ENCODE data around the gene CD300A. TPM values are rescaled to one million over a fixed set of nuclear protein-coding genes. Genes with fewer than 3 reads are reported as not detected.

The CD300A gene
- total and polyA plus RNA-seq, 4 donors, result 2.2 to 11.5 (median 8.0) TPM

DNA sequence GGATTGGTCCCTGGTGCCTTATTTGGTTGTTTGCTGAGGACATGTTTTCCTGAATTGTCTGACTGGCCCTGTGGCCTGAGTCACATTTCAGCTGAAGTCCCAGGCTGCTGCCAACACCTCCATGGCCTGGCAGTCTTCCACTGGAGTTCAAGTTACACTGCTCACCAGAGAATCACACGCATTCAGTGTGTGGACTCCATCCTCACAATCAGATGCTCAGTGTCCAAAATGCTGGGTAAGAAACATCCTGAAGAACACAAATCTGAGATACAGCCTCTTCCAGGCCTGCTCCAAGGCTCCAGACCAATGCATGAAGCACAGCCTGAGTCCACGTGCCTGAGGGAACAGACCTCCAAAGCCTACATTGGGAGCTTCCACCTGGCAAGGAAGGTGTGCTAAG is 45.6 kb downstream of the CD300A start:
- Histone ChIP-seq H3K36me3 (ENCODE audit: control insufficient read depth in 4 of 4, insufficient read depth in 3 of 4, low read depth in 1 of 4, low read length in 3 of 4) (no peaks in the 10 kb centered on the region), H3K27me3 (ENCODE audit: control insufficient read depth in 4 of 4, insufficient read depth in 4 of 4, low read length in 3 of 4) (no peaks in the 10 kb centered on the region), H3K27ac (ENCODE audit: low read depth in 1 of 2, low read length in 2 of 2) (no peak overlapping the region), H3K9me3 (ENCODE audit: control insufficient read depth in 4 of 4, low read length in 3 of 4) (no peaks in the 10 kb centered on the region), H3K9ac (ENCODE audit: low read depth in 1 of 2, low read length in 2 of 2) (no peak overlapping the region), H3K4me1 (ENCODE audit: control insufficient read depth in 4 of 4, insufficient read depth in 4 of 4, low read length in 3 of 4) (no peaks in the 10 kb centered on the region), H3K4me3 (ENCODE audit: low read depth in 1 of 3, low read length in 3 of 3) (no peak overlapping the region)
- 87% methylated on average over 2 of the region's 2 CpGs for WGBS
- no peak for DNase-seq (ENCODE audit: low spot score)
- TF ChIP-seq, protein P1, sequence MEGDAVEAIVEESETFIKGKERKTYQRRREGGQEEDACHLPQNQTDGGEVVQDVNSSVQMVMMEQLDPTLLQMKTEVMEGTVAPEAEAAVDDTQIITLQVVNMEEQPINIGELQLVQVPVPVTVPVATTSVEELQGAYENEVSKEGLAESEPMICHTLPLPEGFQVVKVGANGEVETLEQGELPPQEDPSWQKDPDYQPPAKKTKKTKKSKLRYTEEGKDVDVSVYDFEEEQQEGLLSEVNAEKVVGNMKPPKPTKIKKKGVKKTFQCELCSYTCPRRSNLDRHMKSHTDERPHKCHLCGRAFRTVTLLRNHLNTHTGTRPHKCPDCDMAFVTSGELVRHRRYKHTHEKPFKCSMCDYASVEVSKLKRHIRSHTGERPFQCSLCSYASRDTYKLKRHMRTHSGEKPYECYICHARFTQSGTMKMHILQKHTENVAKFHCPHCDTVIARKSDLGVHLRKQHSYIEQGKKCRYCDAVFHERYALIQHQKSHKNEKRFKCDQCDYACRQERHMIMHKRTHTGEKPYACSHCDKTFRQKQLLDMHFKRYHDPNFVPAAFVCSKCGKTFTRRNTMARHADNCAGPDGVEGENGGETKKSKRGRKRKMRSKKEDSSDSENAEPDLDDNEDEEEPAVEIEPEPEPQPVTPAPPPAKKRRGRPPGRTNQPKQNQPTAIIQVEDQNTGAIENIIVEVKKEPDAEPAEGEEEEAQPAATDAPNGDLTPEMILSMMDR (IDR thresholded peaks at IDR 0.05; ENCODE audit: low read depth, low read length, missing input control), result no peak
- TF ChIP-seq HNF4G (IDR thresholded peaks at IDR 0.05) (no peak), JUND (IDR thresholded peaks at IDR 0.05) (no peak), GABPA (IDR thresholded peaks at IDR 0.05 in 1 of 2, conservative IDR thresholded peaks at IDR 0.05 in 1 of 2) (no peak), HNF4A (conservative IDR thresholded peaks at IDR 0.05) (no peak), RXRA (IDR thresholded peaks at IDR 0.05) (no peak), RAD21 (IDR thresholded peaks at IDR 0.05) (no peak), NR2F2 (IDR thresholded peaks at IDR 0.05) (no peak), FOXA1 (IDR thresholded peaks at IDR 0.05) (no peak), EGR1 (IDR thresholded peaks at IDR 0.05; ENCODE audit: low read depth in 2 of 2) (no peak)

DNA sequence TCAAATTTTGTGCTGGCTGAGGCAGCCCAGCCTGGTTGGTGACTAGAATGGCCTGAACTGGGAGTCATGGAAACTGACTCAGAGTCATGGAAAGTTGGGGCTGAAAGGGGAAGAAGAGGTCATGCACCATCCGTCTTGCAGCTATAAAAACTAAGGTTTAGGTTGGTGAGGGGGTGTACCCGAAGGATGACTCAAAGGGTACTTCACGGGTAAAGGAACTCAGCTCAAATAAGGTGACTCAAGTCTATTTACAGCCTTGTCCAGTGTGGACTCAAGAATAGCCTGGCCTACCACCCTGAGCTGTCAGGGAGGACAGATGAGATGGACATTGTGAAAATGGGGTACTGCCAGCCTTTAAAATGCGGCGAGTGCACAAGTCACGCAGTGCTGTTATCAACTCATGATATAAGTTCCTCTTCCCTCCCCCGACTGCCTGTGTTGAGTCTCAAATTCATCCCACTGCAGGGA is 46.2 kb downstream of the CD300A start:
- H3K27ac ChIP-seq (ENCODE audit: low read depth in 1 of 2, low read length in 2 of 2), result no peak overlapping the region
- no peaks in the 10 kb centered on the region for H3K4me1 ChIP-seq (ENCODE audit: control insufficient read depth in 4 of 4, insufficient read depth in 4 of 4, low read length in 3 of 4)
- no peaks in the 10 kb centered on the region for H3K36me3 ChIP-seq (ENCODE audit: control insufficient read depth in 4 of 4, insufficient read depth in 3 of 4, low read depth in 1 of 4, low read length in 3 of 4)
- no peaks in the 10 kb centered on the region for H3K27me3 ChIP-seq (ENCODE audit: control insufficient read depth in 4 of 4, insufficient read depth in 4 of 4, low read length in 3 of 4)
- no peak overlapping the region for H3K9ac ChIP-seq (ENCODE audit: low read depth in 1 of 2, low read length in 2 of 2)
- WGBS, result 81% methylated on average over 7 of the region's 7 CpGs
- no peak overlapping the region for H3K4me3 ChIP-seq (ENCODE audit: low read depth in 1 of 3, low read length in 3 of 3)
- H3K9me3 ChIP-seq (ENCODE audit: control insufficient read depth in 4 of 4, low read length in 3 of 4), result no peaks in the 10 kb centered on the region
- no peak for TF ChIP-seq SP1 (IDR thresholded peaks at IDR 0.05)
- TF ChIP-seq RAD21 (IDR thresholded peaks at IDR 0.05), result no peak
- no peak for TF ChIP-seq RXRA (IDR thresholded peaks at IDR 0.05)
- TF ChIP-seq, protein P2, sequence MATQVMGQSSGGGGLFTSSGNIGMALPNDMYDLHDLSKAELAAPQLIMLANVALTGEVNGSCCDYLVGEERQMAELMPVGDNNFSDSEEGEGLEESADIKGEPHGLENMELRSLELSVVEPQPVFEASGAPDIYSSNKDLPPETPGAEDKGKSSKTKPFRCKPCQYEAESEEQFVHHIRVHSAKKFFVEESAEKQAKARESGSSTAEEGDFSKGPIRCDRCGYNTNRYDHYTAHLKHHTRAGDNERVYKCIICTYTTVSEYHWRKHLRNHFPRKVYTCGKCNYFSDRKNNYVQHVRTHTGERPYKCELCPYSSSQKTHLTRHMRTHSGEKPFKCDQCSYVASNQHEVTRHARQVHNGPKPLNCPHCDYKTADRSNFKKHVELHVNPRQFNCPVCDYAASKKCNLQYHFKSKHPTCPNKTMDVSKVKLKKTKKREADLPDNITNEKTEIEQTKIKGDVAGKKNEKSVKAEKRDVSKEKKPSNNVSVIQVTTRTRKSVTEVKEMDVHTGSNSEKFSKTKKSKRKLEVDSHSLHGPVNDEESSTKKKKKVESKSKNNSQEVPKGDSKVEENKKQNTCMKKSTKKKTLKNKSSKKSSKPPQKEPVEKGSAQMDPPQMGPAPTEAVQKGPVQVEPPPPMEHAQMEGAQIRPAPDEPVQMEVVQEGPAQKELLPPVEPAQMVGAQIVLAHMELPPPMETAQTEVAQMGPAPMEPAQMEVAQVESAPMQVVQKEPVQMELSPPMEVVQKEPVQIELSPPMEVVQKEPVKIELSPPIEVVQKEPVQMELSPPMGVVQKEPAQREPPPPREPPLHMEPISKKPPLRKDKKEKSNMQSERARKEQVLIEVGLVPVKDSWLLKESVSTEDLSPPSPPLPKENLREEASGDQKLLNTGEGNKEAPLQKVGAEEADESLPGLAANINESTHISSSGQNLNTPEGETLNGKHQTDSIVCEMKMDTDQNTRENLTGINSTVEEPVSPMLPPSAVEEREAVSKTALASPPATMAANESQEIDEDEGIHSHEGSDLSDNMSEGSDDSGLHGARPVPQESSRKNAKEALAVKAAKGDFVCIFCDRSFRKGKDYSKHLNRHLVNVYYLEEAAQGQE (IDR thresholded peaks at IDR 0.05), result no peak
- TF ChIP-seq EGR1 (IDR thresholded peaks at IDR 0.05; ENCODE audit: low read depth in 2 of 2), result no peak
- TF ChIP-seq JUND (IDR thresholded peaks at IDR 0.05), result no peak
- DNase-seq (ENCODE audit: low spot score), result no peak

DNA sequence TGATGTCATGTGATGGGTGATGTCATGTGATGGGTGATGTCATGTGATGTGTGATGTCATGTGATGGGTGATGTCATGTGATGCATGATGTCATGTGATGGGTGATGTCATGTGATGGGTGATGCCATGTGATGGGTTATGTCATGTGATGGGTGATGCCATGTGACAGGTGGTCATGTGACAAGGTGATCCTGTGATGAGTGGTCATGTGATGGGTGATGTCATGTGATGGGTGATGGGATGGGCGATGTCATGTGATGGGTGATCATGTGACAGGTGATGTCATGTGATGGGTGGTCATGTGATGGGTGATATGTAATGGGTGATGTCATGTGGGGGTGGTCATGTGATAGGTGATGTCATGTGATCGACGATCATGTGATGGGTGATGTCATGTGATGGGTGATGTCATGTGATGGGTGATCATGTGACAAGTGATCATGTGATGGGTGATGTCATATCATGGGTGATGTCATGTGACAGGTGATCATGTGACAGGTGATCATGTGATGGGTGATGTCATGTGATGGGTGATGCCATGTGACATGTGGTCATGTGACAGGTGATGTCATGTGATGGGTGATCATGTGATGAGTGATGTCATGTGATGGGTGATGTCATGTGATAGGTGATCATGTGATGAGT is 47.7 kb downstream of the CD300A start:
- H3K36me3 ChIP-seq (ENCODE audit: control insufficient read depth in 4 of 4, insufficient read depth in 3 of 4, low read depth in 1 of 4, low read length in 3 of 4), result no peaks in the 10 kb centered on the region
- no peak overlapping the region for H3K9ac ChIP-seq (ENCODE audit: low read depth in 1 of 2, low read length in 2 of 2)
- TF ChIP-seq TAF1 (conservative IDR thresholded peaks at IDR 0.05) (no peak), RAD21 (IDR thresholded peaks at IDR 0.05) (no peak), RXRA (IDR thresholded peaks at IDR 0.05) (no peak), SP1 (IDR thresholded peaks at IDR 0.05) (no peak), FOXA2 (IDR thresholded peaks at IDR 0.05) (no peak), JUND (IDR thresholded peaks at IDR 0.05) (peak in 1 of 2 donors; percentile 74)
- no peaks in the 10 kb centered on the region for H3K27me3 ChIP-seq (ENCODE audit: control insufficient read depth in 4 of 4, insufficient read depth in 4 of 4, low read length in 3 of 4)
- H3K9me3 ChIP-seq (ENCODE audit: control insufficient read depth in 4 of 4, low read length in 3 of 4), result no peaks in the 10 kb centered on the region
- H3K4me3 ChIP-seq (ENCODE audit: low read depth in 1 of 3, low read length in 3 of 3), result no peak overlapping the region
- 92% methylated on average over 3 of the region's 3 CpGs for WGBS
- no peak overlapping the region for H3K27ac ChIP-seq (ENCODE audit: low read depth in 1 of 2, low read length in 2 of 2)
- no peak for DNase-seq (ENCODE audit: low spot score)
- H3K4me1 ChIP-seq (ENCODE audit: control insufficient read depth in 4 of 4, insufficient read depth in 4 of 4, low read length in 3 of 4), result no peaks in the 10 kb centered on the region

All from liver (tissue), 9 donors.